22Rv1 (cell line): ENCODE data around the gene NR4A1.

Experiments used
- ZFX ChIP-seq: fragments of 450-650 bp; IDR thresholded peaks from 2 replicates; pipeline ENCODE4 v1.6.1; 2017; ENCODE audit warnings: antibody characterized with exemption, borderline replicate concordance
- TF ChIP-seq, protein P1 (sequence below): fragments of 450-650 bp; IDR thresholded peaks from 2 replicates; pipeline ENCODE4 v1.5.1; 2017; ENCODE audit warnings: mild to moderate bottlenecking

DNA sequence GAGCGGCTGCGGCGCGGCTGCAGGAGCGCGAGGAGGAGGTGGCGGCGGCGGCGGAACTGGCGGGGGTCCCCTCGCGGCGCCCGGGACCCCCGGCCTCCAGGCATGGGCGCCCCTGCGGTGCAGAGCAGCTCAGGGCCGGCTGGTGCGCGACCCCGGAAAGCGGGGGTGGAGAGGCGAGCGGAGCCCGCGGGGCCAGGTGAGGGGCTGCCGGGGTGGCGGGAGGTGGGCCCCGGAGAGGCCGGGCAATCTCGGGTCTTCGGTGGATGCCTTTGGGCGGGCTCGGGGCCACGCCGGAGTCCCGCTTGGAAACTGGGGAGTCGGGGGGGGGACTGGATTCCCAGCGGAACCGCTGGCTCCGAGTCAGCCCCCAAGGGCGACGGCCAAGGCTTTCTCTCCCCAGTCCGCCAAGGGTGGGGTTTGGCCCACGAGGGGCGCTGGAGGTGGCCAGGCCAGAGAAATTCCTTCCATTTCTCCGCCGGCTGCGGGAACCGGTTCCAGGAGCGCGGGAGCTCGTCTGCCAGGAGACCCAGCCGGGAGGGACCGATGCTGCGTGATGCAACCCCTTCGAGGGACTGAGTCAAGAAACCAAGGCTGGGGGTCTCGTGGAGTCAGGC is 13.9 kb upstream of the NR4A1 start:
- TF ChIP-seq, protein P1, sequence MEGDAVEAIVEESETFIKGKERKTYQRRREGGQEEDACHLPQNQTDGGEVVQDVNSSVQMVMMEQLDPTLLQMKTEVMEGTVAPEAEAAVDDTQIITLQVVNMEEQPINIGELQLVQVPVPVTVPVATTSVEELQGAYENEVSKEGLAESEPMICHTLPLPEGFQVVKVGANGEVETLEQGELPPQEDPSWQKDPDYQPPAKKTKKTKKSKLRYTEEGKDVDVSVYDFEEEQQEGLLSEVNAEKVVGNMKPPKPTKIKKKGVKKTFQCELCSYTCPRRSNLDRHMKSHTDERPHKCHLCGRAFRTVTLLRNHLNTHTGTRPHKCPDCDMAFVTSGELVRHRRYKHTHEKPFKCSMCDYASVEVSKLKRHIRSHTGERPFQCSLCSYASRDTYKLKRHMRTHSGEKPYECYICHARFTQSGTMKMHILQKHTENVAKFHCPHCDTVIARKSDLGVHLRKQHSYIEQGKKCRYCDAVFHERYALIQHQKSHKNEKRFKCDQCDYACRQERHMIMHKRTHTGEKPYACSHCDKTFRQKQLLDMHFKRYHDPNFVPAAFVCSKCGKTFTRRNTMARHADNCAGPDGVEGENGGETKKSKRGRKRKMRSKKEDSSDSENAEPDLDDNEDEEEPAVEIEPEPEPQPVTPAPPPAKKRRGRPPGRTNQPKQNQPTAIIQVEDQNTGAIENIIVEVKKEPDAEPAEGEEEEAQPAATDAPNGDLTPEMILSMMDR, result no peak
- no peak for TF ChIP-seq ZFX
